A549 (cell line): Measurements from ENCODE around the gene COL15A1. TPM values are rescaled to one million over a fixed set of nuclear protein-coding genes. Genes with fewer than 3 reads are reported as not detected.

ENCODE experiments used
- ATAC-seq, 2 experiments: fragments of 200-7000 bp in 1 of 2; fragments of >200 bp in 1 of 2; cut with Nextera tagmentation in 1 of 2; cut with Tn5 transposase in 1 of 2; 3 replicates each; pipeline versions ENCODE4 v1.8.0 to v1.9.1; 2018 to 2020; ENCODE audit warnings: mild to moderate bottlenecking in 1 of 2, moderate library complexity in 1 of 2
- CTCF ChIA-PET: fragments of 300-600 bp; sonication (Branson Sonifier 250); formaldehyde crosslinking; extraction: SDS; loops from one replicate; lab custom pipeline; 2021; ENCODE audit warnings: antibody characterized with exemption, inconsistent platforms; lab: Yijun Ruan, JAX
- POLR2A ChIA-PET: fragments of 350-600 bp; formaldehyde crosslinking; extraction: SDS; loops from one replicate; lab custom pipeline; 2021; ENCODE audit warnings: antibody characterized with exemption, inconsistent platforms; lab: Yijun Ruan, JAX
- DNase-seq, 2 experiments: peaks; one replicate each; pipeline versions ENCODE4 v3.0.0 to v3.0.0-alpha.2; 2011 to 2016; ENCODE audit warnings: low read depth in 1 of 2, low spot score in 1 of 2
- FAIRE-seq: peaks from 2 replicates; lab custom pipeline; 2011; peaks lifted over from hg19 to GRCh38; lab: Jason Lieb, UNC
- H3K27ac ChIP-seq, 2 experiments: fragments of >200 bp; sonication (Bioruptor Twin); formaldehyde crosslinking; 3 replicates each; pipeline ENCODE4 v1.5.1; 2016 to 2017
- H3K4me1 ChIP-seq: fragments of >200 bp; sonication (Bioruptor Twin); formaldehyde crosslinking; 3 replicates; pipeline ENCODE4 v1.6.1; 2016
- H3K4me2 ChIP-seq: fragments of >200 bp; sonication (Bioruptor Twin); formaldehyde crosslinking; 3 replicates; pipeline ENCODE4 v1.6.1; 2016
- H3K4me3 ChIP-seq: fragments of >200 bp; sonication (Bioruptor Twin); formaldehyde crosslinking; 3 replicates; pipeline ENCODE4 v1.5.1; 2016
- H3K9me3 ChIP-seq: fragments of >200 bp; sonication (Bioruptor Twin); formaldehyde crosslinking; 3 replicates; pipeline ENCODE4 v1.6.1; 2016
- CBX2 ChIP-seq: fragments of 200-600 bp; sonication (generic); IDR thresholded peaks from 2 replicates; pipeline ENCODE4 v1.6.1; 2016; ENCODE audit warnings: low read depth, mild to moderate bottlenecking, borderline replicate concordance
- E2F6 ChIP-seq: IDR thresholded peaks from 2 replicates; pipeline ENCODE4 v1.6.1; 2012; ENCODE audit warnings: low read depth, borderline replicate concordance
- FOSL2 ChIP-seq, 2 experiments: fragments of 450-650 bp in 1 of 2; fragments of >200 bp in 1 of 2; sonication (Bioruptor Twin) in 1 of 2; formaldehyde crosslinking; IDR thresholded peaks; 2 replicates each; pipeline versions ENCODE4 v1.5.0 to v1.6.1; 2016 to 2020; ENCODE audit warnings: mild to moderate bottlenecking in 1 of 2, moderate library complexity in 1 of 2
- FOXS1 ChIP-seq: fragments of 250-450 bp; sonication (Bioruptor Pico); IDR thresholded peaks from 2 replicates; pipeline ENCODE4 v1.5.0; 2020; ENCODE audit warnings: mild to moderate bottlenecking, moderate library complexity
- HOXB13 ChIP-seq: fragments of 250-450 bp; sonication (Bioruptor Pico); IDR thresholded peaks from 2 replicates; pipeline ENCODE4 v1.5.0; 2020; ENCODE audit warnings: low read depth, mild to moderate bottlenecking, moderate library complexity
- JUN ChIP-seq, 2 experiments: fragments of >200 bp; sonication (Bioruptor Twin); formaldehyde crosslinking; IDR thresholded peaks; 2 replicates in 1 of 2; 3 replicates in 1 of 2; pipeline ENCODE4 v1.6.1; 2016 to 2017
- JUNB ChIP-seq: fragments of >200 bp; sonication (Bioruptor Twin); formaldehyde crosslinking; IDR thresholded peaks from 2 replicates; pipeline ENCODE4 v1.6.1; 2016
- KDM1A ChIP-seq: fragments of 200-600 bp; sonication (generic); IDR thresholded peaks from 2 replicates; pipeline ENCODE4 v1.6.1; 2016; ENCODE audit warnings: low read depth, mild to moderate bottlenecking
- NFE2L2 ChIP-seq: fragments of 150-350 bp; conservative IDR thresholded peaks from 2 replicates; pipeline ENCODE4 v1.6.1; 2014; ENCODE audit warnings: low read length
- SREBF2 ChIP-seq: fragments of 450-650 bp; IDR thresholded peaks from 2 replicates; pipeline ENCODE4 v1.6.1; 2014; ENCODE audit warnings: mild to moderate bottlenecking, moderate library complexity
- USF2 ChIP-seq: fragments of 450-650 bp; IDR thresholded peaks from 2 replicates; pipeline ENCODE4 v1.6.1; 2014; ENCODE audit warnings: antibody characterized with exemption
- ZC3H11A ChIP-seq: fragments of 450-650 bp; IDR thresholded peaks from 2 replicates; pipeline ENCODE4 v1.6.1; 2014; ENCODE audit warnings: antibody characterized with exemption, mild to moderate bottlenecking
- ZNF302 ChIP-seq: fragments of 250-450 bp; sonication (Bioruptor Pico); IDR thresholded peaks from 2 replicates; pipeline ENCODE4 v1.9.0; 2021; ENCODE audit warnings: inconsistent platforms, mild to moderate bottlenecking, moderate library complexity
- WGBS: methylation state at CpG from one replicate; pipeline ENCODE4 v1.1.6; 2017; ENCODE audit errors: missing lambda C conversion rate; 5-methylcytosine and 5-hydroxymethylcytosine counted together
- polyA plus RNA-seq, 4 experiments: library from polyadenylated mRNA; depleted of rRNA in 3 of 4; stranded (reverse); fragments of >200 nt; fragmentation: RNase III in 1 of 4; extraction: RNeasy Plus Mini Kit Qiagen cat#74134 plus additional on column Dnase treatment in 1 of 4; gene quantifications; 2 replicates in 3 of 4; 3 replicates in 1 of 4; pipeline ENCODE4 v1.2.3, GENCODE V29; 2011 to 2017

COL15A1 gene
- polyA plus RNA-seq, 2 of the 4 experiments (the other 2 are of a cell fraction), result 0.09 to 0.12 TPM

GRCh38 chr9:98994172-98995058 lies 50.7 kb downstream of the COL15A1 start:
- 0 out of 5 replicates have a peak, but pooled peaks of 1 of the 2 experiments have one; percentile 20 for TF ChIP-seq JUN (IDR thresholded peaks at IDR 0.05)
- peak; percentile 25; the same call in 1 of the 2 replicates for TF ChIP-seq JUNB
- TF ChIP-seq SREBF2, result no peak
- TF ChIP-seq, all 56 proteins: peak for 2
- Histone ChIP-seq H3K27ac (peak overlapping the region; percentile 46 to 55; a peak in 3 of 6 replicates), H3K4me3 (no peak overlapping the region), H3K9me3 (no peaks in the 10 kb centered on the region; the same call in 2 of the 3 replicates), H3K4me1 (peaks cover 40% of the 10 kb centered on the region), H3K4me2 (peak overlapping the region; percentile 25; the same call in 1 of the 3 replicates)
- FAIRE-seq, result no peak
- no peak for ATAC-seq
- peak in 1 of 2 experiments; percentile 16 for DNase-seq
- WGBS, result 51% methylated on average over 12 of the region's 12 CpGs
- ChIA-PET CTCF (interaction anchor here (0.7 to 14.7 kb wide), 6 partner anchors 10 to 147 kb away, joined by 3 to 212 read pairs (median 63); no protein-coding TSS in a partner anchor), POLR2A (interaction anchor here (1.2 kb wide), 1 partner anchor 109 kb away, joined by 3 read pairs; no protein-coding TSS in a partner anchor)

- DNase-seq (no peak), ATAC-seq (no peak), FAIRE-seq (no peak)
- CTCF ChIA-PET, result interaction anchor here (0.7 to 14.7 kb wide), 6 partner anchors 10 to 147 kb away, joined by 3 to 212 read pairs (median 63); partner anchors contain the start of gene TGFBR1
- POLR2A ChIA-PET, result no interaction called here
- WGBS, result 59% methylated on average over 3 of the region's 3 CpGs
- H3K4me2 ChIP-seq, result 0 out of 3 replicates have a peak overlapping the region, but pooled peaks have one; percentile 25
- no peaks in the 10 kb centered on the region; the same call in 2 of the 3 replicates for H3K9me3 ChIP-seq
- H3K4me1 ChIP-seq, result peaks cover 33% of the 10 kb centered on the region
- no peak for TF ChIP-seq USF2
- H3K27ac ChIP-seq, result peak overlapping the region; percentile 18 to 46; a peak in 2 of 6 replicates
- H3K4me3 ChIP-seq, result no peak overlapping the region
Observed at GRCh38 chr9:98995059-98995671, 51.5 kb downstream of the COL15A1 start.

GRCh38 chr9:98995971-98996504 lies 52.3 kb downstream of the COL15A1 start:
- Histone ChIP-seq H3K27ac (no peak overlapping the region), H3K9me3 (no peaks in the 10 kb centered on the region)
- no peak for DNase-seq
- TF ChIP-seq KDM1A (no peak), CBX2 (no peak), ZNF302 (CRISPR knock-in tag) (no peak), HOXB13 (CRISPR knock-in tag) (no peak), ZC3H11A (no peak), FOSL2 (IDR thresholded peaks at IDR 0.05) (no peak), FOSL2 (CRISPR knock-in tag; IDR thresholded peaks at IDR 0.05) (no peak), USF2 (no peak), NFE2L2 (no peak), FOXS1 (no peak), E2F6 (no peak)
- TF ChIP-seq, all 56 proteins: peak for 0
- no peak overlapping the region for H3K4me3 ChIP-seq
- ChIA-PET POLR2A (no interaction called here), CTCF (interaction anchor here (1.0 to 14.7 kb wide), 7 partner anchors 21 to 164 kb away, joined by 3 to 212 read pairs (median 28); partner anchors contain the start of gene TGFBR1)
- H3K4me2 ChIP-seq, result no peak overlapping the region
- ATAC-seq, result no peak
- no peak for FAIRE-seq
- 73% methylated on average over 7 of the region's 7 CpGs for WGBS
- peaks cover 28% of the 10 kb centered on the region for H3K4me1 ChIP-seq
